Mucosa of gallbladder (tissue), 1 donor: Measurements from ENCODE around the gene MUSTN1. TPM values are rescaled to one million over a fixed set of nuclear protein-coding genes. Genes with fewer than 3 reads are reported as not detected.

ENCODE experiments used
- DNase-seq: peaks from one replicate; pipeline ENCODE4 v3.0.0-alpha.2; 2020; ENCODE audit warnings: low spot score
- total RNA-seq: library from RNA; stranded (reverse); gene quantifications from one replicate; pipeline ENCODE4 v1.2.1, GENCODE V29; 2021
- donor health status: DM: no; HTN: no; CAD: no.

Gene MUSTN1
- total RNA-seq, 1 donor from 2014 or later = 4.7 TPM

DNA sequence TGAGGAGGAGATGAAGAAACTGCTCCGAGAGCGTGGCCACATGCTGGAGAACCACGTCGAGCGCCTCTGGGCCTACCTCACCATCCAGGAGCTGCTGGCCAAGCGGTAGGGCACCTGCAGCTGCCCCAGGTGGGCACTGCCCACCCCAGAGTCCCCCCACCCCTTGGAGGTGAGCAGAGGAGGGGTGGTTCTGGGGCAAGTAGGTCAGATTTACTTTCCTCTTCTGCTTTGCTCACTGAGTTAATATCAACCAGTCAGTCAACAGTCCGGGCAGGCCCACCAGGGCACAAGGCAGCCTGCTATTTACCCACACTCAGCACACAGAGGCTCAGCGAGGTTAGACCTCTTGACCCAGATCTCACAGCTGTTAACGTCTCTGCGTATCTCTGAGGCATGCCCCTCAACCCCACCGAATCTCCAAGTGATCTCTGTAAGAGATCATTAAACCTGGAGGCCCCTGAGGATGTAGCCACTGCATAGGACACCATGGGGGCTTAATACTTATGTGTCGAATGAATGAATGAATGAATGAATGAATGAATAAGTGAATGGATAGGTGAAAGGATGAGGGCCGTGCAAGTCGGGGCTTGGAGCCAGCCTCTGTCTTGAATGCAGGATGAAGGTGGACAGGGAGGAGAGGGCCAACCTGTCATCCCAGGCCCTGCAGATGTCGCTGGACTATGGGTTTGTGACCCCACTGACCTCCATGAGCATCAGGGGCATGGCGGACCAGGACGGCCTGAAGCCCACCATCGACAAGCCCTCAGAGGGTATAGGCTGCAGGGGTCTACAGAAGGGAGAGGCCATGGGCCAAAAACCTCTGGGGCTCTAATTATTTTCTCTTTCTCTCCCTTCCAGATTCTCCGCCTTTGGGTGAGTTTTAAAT lies 48.2 kb downstream of the MUSTN1 start:
- no peak for DNase-seq

- DNase-seq = no peak
Observed at GRCh38 chr3:52784931-52785590, 49.8 kb downstream of the MUSTN1 start.

GRCh38 chr3:52784021-52784621 lies 50.7 kb downstream of the MUSTN1 start:
- no peak for DNase-seq

GRCh38 chr3:52783211-52783555 lies 51.6 kb downstream of the MUSTN1 start:
- DNase-seq = no peak

Other genes with a start within 250 kb of the MUSTN1 start
- 54.3 TPM for gene PBRM1, start 149.1 kb downstream of the MUSTN1 start, total RNA-seq
- gene GNL3, start 149.0 kb downstream of the MUSTN1 start, total RNA-seq = 29.4 TPM
- 55.0 TPM for gene GLT8D1, start 129.2 kb downstream of the MUSTN1 start, total RNA-seq
- 106 TPM for gene SPCS1, start 128.9 kb downstream of the MUSTN1 start, total RNA-seq
- gene NEK4, start 64.1 kb downstream of the MUSTN1 start, total RNA-seq = 40.1 TPM
- 4.8 TPM for gene ITIH1, start 57.4 kb downstream of the MUSTN1 start, total RNA-seq
- 2.0 TPM for gene ITIH3, start 40.2 kb downstream of the MUSTN1 start, total RNA-seq
- gene ITIH4, start 4.3 kb downstream of the MUSTN1 start, total RNA-seq = 10.2 TPM
- gene STIMATE, start 62.5 kb upstream of the MUSTN1 start, total RNA-seq = 25.3 TPM
- gene SFMBT1, start 211.1 kb upstream of the MUSTN1 start, total RNA-seq = 22.0 TPM